Left ventricle myocardium inferior (tissue), 1 donor: ENCODE measurements around the gene ABCA2. TPM values are rescaled to one million over a fixed set of nuclear protein-coding genes. Genes with fewer than 3 reads are reported as not detected.

ENCODE experiments used
- DNase-seq: peaks from one replicate; pipeline ENCODE4 v3.0.0-alpha.2; 2020
- H3K27ac ChIP-seq: fragments of 200-600 bp; replicated peaks from 2 replicates; pipeline ENCODE4 v1.8.0; 2021
- H3K27me3 ChIP-seq: fragments of 200-600 bp; 2 replicates; pipeline ENCODE4 v1.8.0; 2021; ENCODE audit warnings: low read depth
- H3K36me3 ChIP-seq: fragments of 200-600 bp; 2 replicates; pipeline ENCODE4 v1.8.0; 2021
- H3K4me1 ChIP-seq: fragments of 200-600 bp; 2 replicates; pipeline ENCODE4 v1.8.0; 2021
- H3K4me3 ChIP-seq: fragments of 200-600 bp; 2 replicates; pipeline ENCODE4 v1.8.0; 2021; ENCODE audit warnings: mild to moderate bottlenecking, moderate library complexity
- H3K9me3 ChIP-seq: fragments of 200-600 bp; replicated peaks from 2 replicates; pipeline ENCODE4 v1.8.0; 2021
- intact Hi-C: fragments of 100-400 bp; cut with micrococcal nuclease; formaldehyde crosslinking; loops from one replicate; pipeline ENCODE4 v1.11.0; 2022
- total RNA-seq: library from RNA; stranded (reverse); fragmentation: NEBNext Ultra II Directional; extraction: Animal tissue kit (Norgen Biotek cat#: 25700); gene quantifications from one replicate; pipeline ENCODE4 v1.2.1, GENCODE V29; 2021
- TF ChIP-seq, protein P1 (sequence below): fragments of 200-600 bp; IDR thresholded peaks from 2 replicates; pipeline ENCODE4 v1.8.0; 2021; ENCODE audit warnings: antibody characterized with exemption, mild to moderate bottlenecking, borderline replicate concordance
- donor health status: DM: no; HTN: yes; CAD: no; lungs with severe emphysema.

Gene ABCA2
- total RNA-seq, 1 donor from 2014 or later, result 29.9 TPM

DNA sequence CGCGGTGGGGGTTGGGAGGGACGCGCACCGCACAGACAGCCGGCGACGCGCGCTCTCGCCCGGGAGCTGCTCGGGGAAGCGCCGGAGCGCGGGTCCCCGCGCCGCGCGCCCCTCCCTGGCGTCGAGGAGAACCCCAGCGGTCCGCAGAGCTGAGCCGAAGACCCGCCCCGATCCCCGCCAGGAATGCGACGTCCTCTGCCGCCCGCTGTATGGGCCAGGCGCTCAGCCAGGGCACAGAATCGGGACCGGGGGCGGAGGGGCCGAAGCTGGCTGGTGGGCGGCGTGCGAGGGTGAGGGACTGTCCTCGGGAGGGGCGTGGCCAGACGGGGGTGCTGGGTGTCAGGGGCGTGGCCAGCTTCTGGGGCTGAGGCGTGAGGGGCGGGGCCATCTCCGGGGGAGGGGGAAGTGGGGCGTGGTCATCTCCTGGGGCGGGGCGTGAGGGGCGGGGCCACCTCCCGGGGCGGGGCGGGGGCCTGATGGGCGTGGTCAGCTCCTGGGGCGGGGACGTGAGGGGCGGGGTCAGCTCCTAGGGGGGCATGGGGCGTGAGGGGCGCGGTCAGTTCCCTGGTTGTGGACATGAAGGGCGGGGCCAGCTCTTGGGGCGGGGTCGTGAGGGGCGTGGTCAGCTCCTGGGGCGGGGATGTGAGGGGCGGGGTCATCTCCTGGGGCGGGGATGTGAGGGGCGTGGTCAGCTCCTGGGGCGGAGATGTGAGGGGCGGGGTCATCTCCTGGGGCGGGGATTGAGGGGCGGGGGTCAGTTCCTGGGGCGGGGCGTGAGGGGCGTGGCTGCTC lies 49.8 kb downstream of the ABCA2 start:
- H3K4me3 ChIP-seq, result peak overlapping the region; percentile 77
- no peaks in the 10 kb centered on the region for H3K27me3 ChIP-seq
- H3K27ac ChIP-seq, result peak overlapping the region; percentile 91
- DNase-seq, result peak; percentile 89
- no peaks in the 10 kb centered on the region for H3K9me3 ChIP-seq
- peaks cover 94% of the 10 kb centered on the region for H3K4me1 ChIP-seq
- intact Hi-C loops, result no loop called here
- peaks cover 5% of the 10 kb centered on the region for H3K36me3 ChIP-seq
- TF ChIP-seq, protein P1, sequence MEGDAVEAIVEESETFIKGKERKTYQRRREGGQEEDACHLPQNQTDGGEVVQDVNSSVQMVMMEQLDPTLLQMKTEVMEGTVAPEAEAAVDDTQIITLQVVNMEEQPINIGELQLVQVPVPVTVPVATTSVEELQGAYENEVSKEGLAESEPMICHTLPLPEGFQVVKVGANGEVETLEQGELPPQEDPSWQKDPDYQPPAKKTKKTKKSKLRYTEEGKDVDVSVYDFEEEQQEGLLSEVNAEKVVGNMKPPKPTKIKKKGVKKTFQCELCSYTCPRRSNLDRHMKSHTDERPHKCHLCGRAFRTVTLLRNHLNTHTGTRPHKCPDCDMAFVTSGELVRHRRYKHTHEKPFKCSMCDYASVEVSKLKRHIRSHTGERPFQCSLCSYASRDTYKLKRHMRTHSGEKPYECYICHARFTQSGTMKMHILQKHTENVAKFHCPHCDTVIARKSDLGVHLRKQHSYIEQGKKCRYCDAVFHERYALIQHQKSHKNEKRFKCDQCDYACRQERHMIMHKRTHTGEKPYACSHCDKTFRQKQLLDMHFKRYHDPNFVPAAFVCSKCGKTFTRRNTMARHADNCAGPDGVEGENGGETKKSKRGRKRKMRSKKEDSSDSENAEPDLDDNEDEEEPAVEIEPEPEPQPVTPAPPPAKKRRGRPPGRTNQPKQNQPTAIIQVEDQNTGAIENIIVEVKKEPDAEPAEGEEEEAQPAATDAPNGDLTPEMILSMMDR, result no peak

DNA sequence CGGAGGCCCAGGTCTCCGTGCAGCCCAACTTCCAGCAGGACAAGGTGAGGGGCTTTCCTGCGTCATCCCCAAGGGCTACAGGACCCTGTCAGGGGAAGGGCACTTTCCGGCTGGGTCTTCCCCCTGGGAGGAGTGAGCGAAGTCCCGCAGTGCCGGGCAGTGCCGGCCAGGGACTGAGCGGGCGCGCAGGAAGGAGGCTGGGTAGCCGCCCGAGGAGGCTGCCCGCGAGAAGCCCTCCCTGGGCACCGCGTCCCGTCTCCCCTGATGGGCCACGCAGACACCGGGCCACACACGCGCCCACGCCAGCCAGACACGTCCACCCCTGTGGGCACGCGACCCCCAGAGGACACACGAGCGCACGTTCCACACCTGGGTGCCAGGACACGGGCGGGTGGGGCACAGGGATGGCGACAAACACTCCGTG lies 50.4 kb downstream of the ABCA2 start:
- TF ChIP-seq, protein P1, result no peak
- no peaks in the 10 kb centered on the region for H3K9me3 ChIP-seq
- H3K27ac ChIP-seq, result peak overlapping the region; percentile 91
- peak overlapping the region; percentile 77 for H3K4me3 ChIP-seq
- peaks cover 5% of the 10 kb centered on the region for H3K36me3 ChIP-seq
- no peaks in the 10 kb centered on the region for H3K27me3 ChIP-seq
- no peak for DNase-seq
- intact Hi-C loops, result no loop called here
- H3K4me1 ChIP-seq, result peaks cover 94% of the 10 kb centered on the region

DNA sequence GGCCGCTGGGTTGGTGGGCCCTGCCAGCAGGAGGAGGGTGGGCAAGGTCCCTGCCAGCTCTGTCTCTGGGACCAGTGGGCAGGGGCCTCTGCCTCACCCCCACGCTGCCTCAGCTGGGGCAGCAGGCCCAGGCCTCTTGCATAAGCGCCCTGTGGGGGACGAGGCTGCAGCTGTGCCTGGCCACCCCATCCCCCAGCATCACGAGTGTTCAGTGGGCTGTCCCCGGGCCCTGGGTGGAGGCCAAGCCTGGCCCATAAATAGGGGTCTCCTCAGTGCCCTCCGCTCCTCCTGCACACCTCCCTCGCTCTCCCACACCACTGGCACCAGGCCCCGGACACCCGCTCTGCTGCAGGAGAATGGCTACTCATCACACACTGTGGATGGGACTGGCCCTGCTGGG lies 50.8 kb downstream of the ABCA2 start, which contains the start of gene PTGDS:
Gene PTGDS (plus strand): TSS at position 282 of the 400 bp plus-strand sequence. CDS start 75 bp downstream, at position 357.
- TF ChIP-seq, protein P1, result no peak
- H3K4me3 ChIP-seq, result peak within 1 kb of the TSS; percentile 77
- H3K9me3 ChIP-seq, result no peaks in the 10 kb centered on the region
- peak; percentile 89 for DNase-seq
- H3K27ac ChIP-seq, result peak within 1 kb of the TSS; percentile 91
- H3K4me1 ChIP-seq, result peaks cover 92% of the 10 kb centered on the region
- intact Hi-C loops, result no loop called here
- peaks cover 5% of the 10 kb centered on the region for H3K36me3 ChIP-seq
- H3K27me3 ChIP-seq, result no peaks in the 10 kb centered on the region

DNA sequence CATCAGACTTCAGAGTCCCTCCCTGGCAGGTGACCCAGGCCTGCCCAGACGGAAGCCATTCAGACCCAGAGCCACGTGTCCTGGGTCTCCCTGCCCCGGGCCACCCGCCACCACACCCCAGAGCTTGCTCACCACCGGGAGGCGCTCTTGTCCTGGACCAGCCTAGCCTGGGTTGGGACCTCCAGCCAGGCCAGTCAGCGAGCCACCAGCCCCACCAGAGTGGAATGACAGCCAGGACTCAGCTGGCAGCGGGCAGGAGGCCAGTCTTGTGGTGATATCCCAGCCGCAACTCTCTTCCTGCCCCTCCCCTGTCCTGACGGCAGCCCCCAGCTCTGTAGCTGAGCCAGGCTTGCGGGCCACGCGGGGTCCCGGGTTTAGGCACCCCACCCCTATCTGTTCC lies 52.4 kb downstream of the ABCA2 start:
- intact Hi-C loops, result no loop called here
- H3K9me3 ChIP-seq, result no peaks in the 10 kb centered on the region
- DNase-seq, result peak; percentile 73
- peak overlapping the region; percentile 91 for H3K27ac ChIP-seq
- H3K4me3 ChIP-seq, result peak overlapping the region; percentile 44
- peaks cover 80% of the 10 kb centered on the region for H3K4me1 ChIP-seq
- TF ChIP-seq, protein P1, result peak; percentile 56
- peaks cover 5% of the 10 kb centered on the region for H3K36me3 ChIP-seq
- H3K27me3 ChIP-seq, result no peaks in the 10 kb centered on the region

DNA sequence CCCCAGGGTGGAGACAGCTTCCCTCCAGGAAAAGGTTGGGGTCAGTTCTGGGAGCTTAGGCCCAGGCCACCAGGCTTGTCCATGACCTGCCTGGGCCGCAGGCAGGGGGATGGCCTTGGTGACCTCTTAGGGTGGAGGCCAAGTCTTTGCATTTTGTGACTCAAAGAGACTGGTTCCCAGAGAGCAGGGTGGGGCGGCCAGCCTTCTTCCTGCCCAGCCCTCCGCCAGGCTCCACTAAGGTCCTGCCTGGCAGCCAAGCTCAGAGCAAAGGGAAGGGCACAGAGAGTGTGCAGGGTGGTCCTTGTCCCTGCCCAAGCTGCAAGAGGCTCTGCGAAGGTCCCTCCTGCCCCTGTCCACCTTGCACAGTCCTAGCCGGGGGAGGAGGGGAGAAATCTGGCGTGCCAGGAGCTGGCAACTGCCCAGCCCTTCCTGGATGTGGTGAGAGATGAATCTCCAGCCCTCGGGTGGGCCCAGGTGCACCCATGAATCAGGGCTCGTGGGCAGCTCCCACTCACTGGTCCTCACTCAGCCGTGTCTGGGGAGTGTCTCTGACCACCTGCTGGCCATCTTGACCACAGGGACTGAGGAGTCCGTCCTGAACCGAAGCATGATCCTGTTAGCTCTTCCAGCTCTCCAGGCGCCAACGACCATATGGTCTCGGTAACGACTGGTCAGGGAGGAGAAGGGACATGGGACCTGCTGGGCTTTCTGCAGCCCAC lies 53.1 kb downstream of the ABCA2 start:
- DNase-seq, result peak; percentile 53
- Histone ChIP-seq H3K27me3 (no peaks in the 10 kb centered on the region), H3K4me3 (peak overlapping the region; percentile 44), H3K9me3 (no peaks in the 10 kb centered on the region), H3K4me1 (peaks cover 79% of the 10 kb centered on the region), H3K27ac (peak overlapping the region; percentile 91), H3K36me3 (peaks cover 5% of the 10 kb centered on the region)
- intact Hi-C loops, result no loop called here
- TF ChIP-seq, protein P1, result no peak
